NCI-H1694 (cell line): ENCODE data around the gene TMEM82.
A peak's percentile ranks its signal among the peaks of the same experiment; 100 is the strongest.

ENCODE experiments used
- DNase-seq: peaks from one replicate; lab custom pipeline; 2025; lab: John Stamatoyannopoulos, UW

The TMEM82 gene

GRCh38 chr1:15720861-15721260, 21.4 kb upstream of the TMEM82 start:
- DNase-seq = no peak

DNA sequence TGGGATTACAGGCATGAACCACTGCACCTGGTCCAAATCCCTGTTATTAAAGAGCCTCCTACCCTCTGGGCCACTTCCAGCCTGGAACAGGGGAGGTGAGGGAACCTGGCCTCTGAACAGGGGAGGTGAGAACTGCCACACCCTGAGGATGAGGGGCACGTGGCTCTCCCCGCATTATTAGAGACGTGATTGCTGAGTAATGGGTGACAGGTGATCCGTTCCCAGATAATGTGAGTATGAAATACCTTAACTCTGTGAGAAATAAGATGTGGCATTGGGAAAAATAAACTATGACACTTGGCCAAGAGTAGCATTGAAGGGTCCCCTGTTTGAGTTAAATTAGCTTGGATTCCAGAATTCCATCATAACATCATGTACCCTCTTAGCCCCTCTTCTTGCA, 19.9 kb upstream of the TMEM82 start:
- no peak for DNase-seq

GRCh38 chr1:15722836-15723532, 19.3 kb upstream of the TMEM82 start:
- DNase-seq = no peak

DNA sequence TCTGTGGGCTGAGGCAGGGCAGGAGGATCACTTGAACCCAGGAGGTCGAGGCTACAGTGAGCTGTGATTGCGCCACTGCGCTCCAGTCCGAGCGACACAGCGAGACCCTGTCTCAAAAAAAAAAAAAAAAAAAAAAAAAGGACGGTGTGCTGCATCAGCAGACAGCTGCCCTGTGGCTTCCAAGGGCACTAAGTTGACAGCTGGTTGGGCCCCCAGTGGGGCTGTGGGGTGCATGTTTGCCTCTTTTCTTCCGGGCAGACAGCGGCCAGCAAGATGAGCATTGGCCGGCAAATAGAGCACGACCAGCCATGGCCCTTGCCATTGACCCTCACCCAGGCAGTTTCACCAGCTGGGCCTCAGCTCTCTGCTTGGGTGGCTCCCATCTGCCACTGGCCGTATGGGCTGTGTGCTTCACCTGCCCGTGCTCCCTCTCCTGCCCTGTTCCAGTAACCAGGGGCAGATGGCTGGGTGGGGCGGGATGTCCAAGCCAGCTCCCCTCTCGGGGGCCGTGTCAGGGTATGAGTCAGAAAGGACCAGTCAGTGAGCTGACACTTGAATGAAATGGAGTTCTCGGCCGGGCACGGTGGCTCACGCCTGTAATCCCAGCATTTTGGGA, 18.6 kb upstream of the TMEM82 start:
- DNase-seq = peak; percentile 51

GRCh38 chr1:15724949-15725880, 17.1 kb upstream of the TMEM82 start:
- no peak for DNase-seq

GRCh38 chr1:15726508-15726907, 15.8 kb upstream of the TMEM82 start:
- no peak for DNase-seq

DNA sequence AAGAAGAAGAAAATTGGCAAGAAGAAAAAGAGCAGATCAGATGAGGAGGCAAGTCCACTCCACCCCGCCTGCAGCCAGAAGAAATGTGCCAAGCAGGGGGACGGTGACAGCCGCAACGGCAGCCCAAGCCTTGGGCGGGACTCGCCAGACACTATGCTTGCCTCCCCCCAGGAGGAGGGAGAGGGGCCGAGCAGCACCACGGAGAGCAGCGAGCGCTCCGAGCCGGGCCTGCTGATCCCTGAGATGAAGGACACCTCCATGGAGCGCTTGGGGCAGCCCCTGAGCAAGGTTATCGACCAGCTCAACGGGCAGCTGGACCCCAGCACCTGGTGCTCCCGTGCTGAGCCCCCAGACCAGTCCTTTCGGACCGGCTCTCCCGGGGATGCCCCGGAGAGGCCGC, 15.3 kb upstream of the TMEM82 start:
- DNase-seq = no peak

DNA sequence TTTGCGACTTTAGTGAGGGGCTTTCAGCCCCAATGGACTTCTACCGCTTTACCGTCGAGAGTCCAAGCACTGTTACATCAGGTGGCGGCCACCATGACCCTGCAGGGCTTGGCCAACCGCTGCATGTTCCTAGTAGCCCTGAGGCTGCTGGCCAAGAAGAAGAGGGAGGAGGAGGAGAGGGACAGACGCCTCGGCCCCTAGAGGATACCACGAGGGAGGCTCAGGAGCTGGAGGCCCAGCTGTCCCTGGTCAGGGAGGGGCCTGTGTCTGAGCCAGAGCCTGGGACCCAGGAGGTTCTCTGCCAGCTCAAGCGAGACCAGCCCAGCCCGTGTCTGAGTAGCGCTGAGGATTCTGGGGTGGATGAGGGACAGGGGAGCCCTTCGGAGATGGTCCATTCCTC, 14.9 kb upstream of the TMEM82 start:
- no peak for DNase-seq

GRCh38 chr1:15727866-15728534, 14.3 kb upstream of the TMEM82 start:
- DNase-seq = no peak

- DNase-seq = no peak
These were observed 13.2 kb upstream of the TMEM82 start for GRCh38 chr1:15728937-15729657.

DNA sequence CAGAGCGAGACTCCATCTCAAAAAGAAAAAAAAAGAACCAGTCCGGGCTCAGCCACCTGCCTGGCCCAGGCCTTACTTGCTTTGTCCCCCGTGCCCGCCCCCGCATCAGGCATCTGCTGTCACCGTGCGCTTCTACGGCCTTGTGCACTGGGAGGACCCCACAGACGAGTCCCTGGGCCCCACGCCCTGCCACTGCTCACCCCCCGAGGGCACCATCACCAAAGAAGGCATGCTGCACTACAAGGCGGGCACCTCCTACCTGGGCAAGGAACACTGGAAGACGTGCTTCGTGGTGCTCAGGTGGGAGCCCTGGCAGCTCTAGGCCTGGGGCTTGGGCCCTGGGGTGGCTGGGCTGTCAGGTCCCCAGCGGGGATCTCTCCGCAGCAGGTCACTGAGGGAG, 11.9 kb upstream of the TMEM82 start:
- no peak for DNase-seq

DNA sequence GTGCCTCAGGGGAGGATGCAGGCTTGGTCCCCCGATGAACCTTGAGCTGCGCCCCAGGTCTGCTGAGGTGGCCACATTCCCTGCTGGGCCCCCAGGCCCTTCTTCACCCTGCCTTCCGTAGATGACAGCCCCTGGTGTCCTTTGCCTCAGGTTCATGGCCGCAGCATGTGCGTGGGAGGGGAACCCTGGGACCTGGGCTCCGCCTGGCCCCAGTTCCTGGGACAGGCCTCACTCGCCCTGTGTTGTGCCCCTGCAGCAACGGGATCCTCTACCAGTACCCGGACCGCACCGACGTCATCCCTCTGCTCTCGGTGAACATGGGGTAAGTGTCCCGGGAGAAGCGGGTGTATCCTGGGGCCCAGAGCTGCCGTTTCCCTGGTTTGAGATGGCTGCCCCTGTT, 11.4 kb upstream of the TMEM82 start:
- DNase-seq = no peak

DNA sequence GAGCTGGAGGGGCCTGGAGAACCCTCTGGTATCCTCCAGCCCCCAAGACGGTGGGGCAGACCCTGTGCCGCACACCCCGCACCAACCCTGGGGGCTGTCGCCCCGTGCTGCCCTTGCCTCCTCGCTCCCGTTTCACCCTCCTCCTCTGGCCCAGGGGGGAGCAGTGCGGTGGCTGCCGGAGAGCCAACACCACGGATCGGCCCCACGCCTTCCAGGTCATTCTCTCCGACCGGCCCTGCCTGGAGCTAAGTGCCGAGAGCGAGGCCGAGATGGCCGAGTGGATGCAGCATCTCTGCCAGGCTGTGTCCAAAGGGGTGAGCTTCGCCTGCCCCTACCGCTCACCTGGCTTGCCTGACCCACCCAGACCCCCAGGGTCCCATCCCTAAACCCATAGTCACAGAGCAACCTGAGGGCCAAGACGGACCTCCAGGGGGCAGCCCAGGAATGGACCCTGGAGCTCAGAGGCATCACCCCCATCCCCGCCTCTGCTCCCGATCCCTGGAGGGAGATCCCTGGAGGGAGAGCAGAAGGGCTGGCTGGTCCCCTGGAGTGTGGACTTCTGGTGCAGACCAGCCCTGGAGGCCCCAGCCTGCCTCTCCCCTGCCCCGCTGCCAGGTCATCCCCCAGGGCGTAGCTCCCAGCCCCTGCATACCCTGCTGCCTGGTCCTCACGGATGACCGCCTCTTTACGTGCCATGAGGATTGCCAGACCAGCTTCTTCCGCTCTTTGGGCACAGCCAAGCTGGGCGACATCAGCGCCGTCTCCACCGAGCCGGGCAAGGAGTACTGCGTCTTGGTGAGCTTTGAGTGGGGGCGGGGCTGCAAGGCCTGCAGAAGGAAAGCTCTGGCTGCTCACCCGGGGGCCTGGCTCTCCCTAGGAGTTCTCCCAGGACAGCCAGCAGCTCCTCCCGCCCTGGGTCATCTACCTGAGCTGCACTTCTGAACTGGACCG, 10.3 kb upstream of the TMEM82 start:
- no peak for DNase-seq

DNA sequence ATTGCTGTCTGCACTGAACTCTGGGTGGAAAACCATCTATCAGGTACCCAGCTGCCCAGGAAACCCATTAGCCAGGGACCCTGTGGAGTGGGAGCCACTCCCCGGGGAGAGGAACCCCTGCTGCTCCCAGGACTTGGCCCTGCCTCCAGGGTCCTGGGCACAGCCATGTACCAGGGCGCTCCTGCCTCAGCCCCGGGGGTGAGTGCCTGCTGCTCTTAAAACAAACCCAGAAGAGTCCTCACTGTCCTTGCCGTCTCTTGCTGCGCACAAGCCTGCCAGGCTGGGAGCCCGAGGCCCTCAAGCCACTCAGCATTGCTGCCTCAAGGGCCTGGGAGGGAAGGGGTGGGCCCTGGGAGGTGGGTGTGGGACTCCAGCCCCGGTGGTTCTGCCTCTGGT, 9.6 kb upstream of the TMEM82 start:
- no peak for DNase-seq

GRCh38 chr1:15733218-15733725, 9.0 kb upstream of the TMEM82 start:
- DNase-seq = no peak

GRCh38 chr1:15733726-15734226, 8.5 kb upstream of the TMEM82 start:
- no peak for DNase-seq

GRCh38 chr1:15734296-15734695, 8.0 kb upstream of the TMEM82 start:
- DNase-seq = no peak

DNA sequence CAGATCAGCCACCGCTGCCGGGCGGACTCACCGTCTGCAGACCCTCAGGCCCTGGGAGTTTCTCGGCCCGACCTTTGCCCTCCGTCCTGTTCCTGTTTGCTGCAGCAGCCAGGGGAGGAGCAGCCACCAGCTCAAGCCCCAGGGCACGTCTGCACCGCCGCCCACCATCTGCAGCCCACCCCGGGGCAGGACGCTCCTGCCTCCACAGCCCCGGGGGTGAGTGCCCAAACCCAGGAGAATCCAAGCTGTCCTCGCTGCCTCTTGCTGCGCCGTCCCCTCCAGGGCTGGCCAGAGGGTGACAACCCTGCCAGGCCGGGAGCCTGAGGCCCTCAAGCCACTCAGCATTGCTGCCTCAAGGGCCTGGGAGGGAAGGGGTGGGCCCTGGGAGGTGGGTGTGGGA, 7.4 kb upstream of the TMEM82 start:
- DNase-seq = no peak

DNA sequence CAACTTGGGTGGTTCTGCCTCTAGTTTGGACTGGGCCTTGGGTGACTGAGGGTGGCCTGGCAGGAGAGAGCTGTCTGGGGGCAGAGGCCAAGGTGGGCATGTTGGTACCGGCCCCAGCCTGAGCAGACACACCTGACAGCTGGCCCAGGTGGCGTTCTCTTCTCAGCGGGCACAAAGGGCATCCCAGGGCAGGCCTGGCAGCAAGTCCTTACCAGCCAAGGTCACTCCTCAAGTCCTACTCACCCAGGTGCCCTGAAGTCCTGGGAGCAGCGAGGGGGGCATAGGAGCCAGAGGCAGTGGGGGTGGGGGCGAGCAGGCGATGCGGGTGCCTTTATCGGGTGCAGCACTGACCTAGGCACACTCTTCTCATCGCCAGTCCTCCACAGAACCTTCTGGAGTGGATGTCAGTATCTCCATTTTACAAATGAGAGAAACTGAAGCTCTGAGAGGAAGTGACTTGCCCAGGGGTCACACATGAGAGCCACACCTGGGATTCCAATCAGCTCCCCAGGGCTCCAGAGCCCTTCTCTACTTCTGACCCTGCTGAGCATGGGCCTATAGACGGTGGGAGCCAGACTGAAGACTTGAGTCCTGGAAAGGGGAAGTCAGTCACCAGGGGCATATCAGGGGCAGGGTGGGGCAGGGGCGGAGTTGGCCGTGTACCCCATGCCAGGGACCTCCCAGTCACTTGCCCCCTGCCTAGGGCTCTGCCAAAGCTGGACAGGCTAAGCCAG, 6.8 kb upstream of the TMEM82 start:
- no peak for DNase-seq
